ENCODE measurements around the gene TAMALIN. TPM values are rescaled to one million over a fixed set of nuclear protein-coding genes. Genes with fewer than 3 reads are reported as not detected.
A peak's percentile ranks its signal among the peaks of the same experiment; 100 is the strongest.

The TAMALIN gene
- total and polyA plus RNA-seq, 8 donors: 30.6 to 63.7 (median 43.5) TPM

- H3K27me3 ChIP-seq: peaks cover 0 to 2% of the 10 kb centered on the region in 2 donors
- H3K4me1 ChIP-seq: peaks cover 24 to 48% of the 10 kb centered on the region in 2 donors
- H3K36me3 ChIP-seq: no peaks in the 10 kb centered on the region
- no peaks in the 10 kb centered on the region for H3K9me3 ChIP-seq
- H3K4me3 ChIP-seq: no peak overlapping the region
- TF ChIP-seq, protein P1, sequence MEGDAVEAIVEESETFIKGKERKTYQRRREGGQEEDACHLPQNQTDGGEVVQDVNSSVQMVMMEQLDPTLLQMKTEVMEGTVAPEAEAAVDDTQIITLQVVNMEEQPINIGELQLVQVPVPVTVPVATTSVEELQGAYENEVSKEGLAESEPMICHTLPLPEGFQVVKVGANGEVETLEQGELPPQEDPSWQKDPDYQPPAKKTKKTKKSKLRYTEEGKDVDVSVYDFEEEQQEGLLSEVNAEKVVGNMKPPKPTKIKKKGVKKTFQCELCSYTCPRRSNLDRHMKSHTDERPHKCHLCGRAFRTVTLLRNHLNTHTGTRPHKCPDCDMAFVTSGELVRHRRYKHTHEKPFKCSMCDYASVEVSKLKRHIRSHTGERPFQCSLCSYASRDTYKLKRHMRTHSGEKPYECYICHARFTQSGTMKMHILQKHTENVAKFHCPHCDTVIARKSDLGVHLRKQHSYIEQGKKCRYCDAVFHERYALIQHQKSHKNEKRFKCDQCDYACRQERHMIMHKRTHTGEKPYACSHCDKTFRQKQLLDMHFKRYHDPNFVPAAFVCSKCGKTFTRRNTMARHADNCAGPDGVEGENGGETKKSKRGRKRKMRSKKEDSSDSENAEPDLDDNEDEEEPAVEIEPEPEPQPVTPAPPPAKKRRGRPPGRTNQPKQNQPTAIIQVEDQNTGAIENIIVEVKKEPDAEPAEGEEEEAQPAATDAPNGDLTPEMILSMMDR (IDR thresholded peaks at IDR 0.05): no peak
- peak overlapping the region; percentile 73 to 87 for H3K27ac ChIP-seq
- DNase-seq (peak in 2 of 4 donors; percentile 77 to 85), ATAC-seq (peak; percentile 57)
- intact Hi-C loops (cut with DNase I): no loop called here
Measured at GRCh38 chr12:52044292-52044983, 37.7 kb downstream of the TAMALIN start.

DNA sequence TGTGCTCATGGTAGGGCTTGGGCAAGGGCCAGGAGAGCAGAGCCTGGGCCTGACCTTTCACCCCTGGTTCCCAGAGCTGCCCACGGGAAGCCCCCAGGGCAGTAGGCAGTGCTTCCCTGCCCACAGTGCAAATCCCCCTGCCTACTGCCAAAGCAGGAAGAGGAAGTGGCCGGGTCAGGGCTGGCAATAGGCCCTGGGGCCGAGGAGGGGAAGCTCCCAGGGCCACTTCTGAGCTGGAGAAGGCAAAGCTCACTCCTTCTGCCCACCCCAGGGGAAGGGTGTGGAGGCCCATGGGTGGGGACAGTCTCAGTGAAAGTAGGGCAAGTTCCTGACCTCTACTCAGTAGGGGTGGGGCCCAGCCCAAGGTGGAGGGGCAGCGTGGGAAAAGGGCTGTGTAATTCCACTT, 39.1 kb downstream of the TAMALIN start:
- ATAC-seq (peak; percentile 50), DNase-seq (peak in 2 of 4 donors; percentile 87 to 89)
- intact Hi-C loops (cut with DNase I): no loop called here
- Histone ChIP-seq H3K4me1 (peaks cover 32 to 60% of the 10 kb centered on the region in 2 donors), H3K4me3 (no peak overlapping the region), H3K27ac (peak overlapping the region; percentile 73 to 87), H3K27me3 (peaks cover 0 to 15% of the 10 kb centered on the region in 2 donors), H3K9me3 (no peaks in the 10 kb centered on the region), H3K36me3 (no peaks in the 10 kb centered on the region)
- TF ChIP-seq, protein P1 (IDR thresholded peaks at IDR 0.05): no peak

GRCh38 chr12:52046859-52047258, 40.1 kb downstream of the TAMALIN start:
- Histone ChIP-seq H3K27me3 (peaks cover 0 to 26% of the 10 kb centered on the region in 2 donors), H3K27ac (no peak overlapping the region), H3K9me3 (no peaks in the 10 kb centered on the region), H3K4me1 (peaks cover 32 to 71% of the 10 kb centered on the region in 2 donors), H3K4me3 (no peak overlapping the region), H3K36me3 (no peaks in the 10 kb centered on the region)
- intact Hi-C loops (cut with DNase I): no loop called here
- TF ChIP-seq, protein P1 (IDR thresholded peaks at IDR 0.05): no peak
- ATAC-seq (no peak), DNase-seq (no peak)

DNA sequence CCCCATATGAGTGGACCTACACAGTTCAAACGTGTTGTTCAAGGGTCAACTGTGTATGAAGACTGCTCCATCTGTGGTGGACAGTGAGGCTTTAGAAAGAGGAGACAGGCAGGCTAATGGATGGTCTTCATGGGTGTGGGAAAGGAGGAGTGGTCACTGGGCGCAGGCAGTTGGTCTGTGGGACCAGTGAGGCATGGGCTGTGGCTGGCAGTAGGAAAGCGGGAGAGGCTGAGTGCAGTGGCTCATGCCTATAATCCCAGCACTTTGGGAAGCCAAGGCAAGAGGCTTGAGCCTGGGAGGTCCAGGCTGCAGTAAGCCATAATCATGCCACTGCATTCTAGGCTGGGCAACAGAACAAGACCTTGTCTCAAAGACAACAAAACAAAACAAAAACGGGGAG, 42.5 kb downstream of the TAMALIN start:
- no peak for ATAC-seq
- Histone ChIP-seq H3K27me3 (peaks cover 0 to 27% of the 10 kb centered on the region in 2 donors), H3K36me3 (peaks cover 0 to 5% of the 10 kb centered on the region in 2 donors), H3K4me1 (peaks cover 27 to 72% of the 10 kb centered on the region in 2 donors), H3K9me3 (no peaks in the 10 kb centered on the region), H3K27ac (no peak overlapping the region), H3K4me3 (no peak overlapping the region)
- no peak for DNase-seq
- TF ChIP-seq, protein P1 (IDR thresholded peaks at IDR 0.05): no peak
- intact Hi-C loops (cut with DNase I): no loop called here

- TF ChIP-seq, protein P1 (IDR thresholded peaks at IDR 0.05): no peak
- Histone ChIP-seq H3K36me3 (peaks cover 0 to 9% of the 10 kb centered on the region in 2 donors), H3K4me1 (peaks cover 25 to 68% of the 10 kb centered on the region in 2 donors), H3K27ac (peak overlapping the region in 1 of 2 donors; percentile 96), H3K9me3 (no peaks in the 10 kb centered on the region), H3K27me3 (peaks cover 0 to 27% of the 10 kb centered on the region in 2 donors), H3K4me3 (no peak overlapping the region)
- intact Hi-C loops (cut with DNase I): no loop called here
- no peak for DNase-seq
- ATAC-seq: no peak
Measured at GRCh38 chr12:52049688-52050087, 42.9 kb downstream of the TAMALIN start.

All from left lung (tissue), 10 donors.